HepG2 (cell line): ENCODE results near the gene VWA3A. TPM values are rescaled to one million over a fixed set of nuclear protein-coding genes. Genes with fewer than 3 reads are reported as not detected.

Experiments used
- ARNT ChIP-seq: fragments of 450-650 bp; IDR thresholded peaks from 2 replicates; pipeline ENCODE4 v1.6.1; 2017
- FOXO4 ChIP-seq: sonication (generic); formaldehyde crosslinking; conservative IDR thresholded peaks from 2 replicates; pipeline ENCODE4 v1.8.1; 2023; ENCODE audit warnings: missing genetic modification reagents
- FUBP1 ChIP-seq: sonication (generic); formaldehyde crosslinking; IDR thresholded peaks from 2 replicates; pipeline ENCODE4 v1.5.1; 2020; ENCODE audit warnings: missing genetic modification reagents, mild to moderate bottlenecking, borderline replicate concordance
- GTF3A ChIP-seq: sonication (generic); formaldehyde crosslinking; conservative IDR thresholded peaks from 2 replicates; pipeline ENCODE4 v1.4.0; 2020; ENCODE audit warnings: mild to moderate bottlenecking, missing genetic modification reagents
- MEIS2 ChIP-seq: sonication (generic); formaldehyde crosslinking; IDR thresholded peaks from 2 replicates; pipeline ENCODE4 v1.9.0; 2021; ENCODE audit warnings: mild to moderate bottlenecking, missing genetic modification reagents
- MXD4 ChIP-seq: IDR thresholded peaks from 2 replicates; pipeline ENCODE4 v1.6.1; 2016; ENCODE audit warnings: mild to moderate bottlenecking, missing biosample characterization, missing genetic modification reagents
- NFYC ChIP-seq: IDR thresholded peaks from 2 replicates; pipeline ENCODE4 v1.6.1; 2016; ENCODE audit warnings: missing genetic modification reagents, missing compliant biosample characterization
- PRDM4 ChIP-seq: sonication (generic); formaldehyde crosslinking; IDR thresholded peaks from 2 replicates; pipeline ENCODE4 v1.9.0; 2021; ENCODE audit warnings: missing genetic modification reagents, borderline replicate concordance
- RBAK ChIP-seq: sonication (generic); formaldehyde crosslinking; IDR thresholded peaks from 2 replicates; pipeline ENCODE4 v1.5.1; 2020; ENCODE audit warnings: mild to moderate bottlenecking, missing genetic modification reagents
- RBM39 ChIP-seq: fragments of 200-400 bp; formaldehyde crosslinking; IDR thresholded peaks from one replicate; pipeline ENCODE4 v1.6.1; 2018; ENCODE audit warnings: antibody characterized with exemption, mild to moderate bottlenecking, low read depth, low read length; ENCODE audit not compliant: poor library complexity, severe bottlenecking
- ZNF138 ChIP-seq: sonication (generic); formaldehyde crosslinking; IDR thresholded peaks from 2 replicates; pipeline ENCODE4 v1.5.0; 2020; ENCODE audit warnings: mild to moderate bottlenecking, low read depth, missing genetic modification reagents
- ZNF232 ChIP-seq: sonication (generic); formaldehyde crosslinking; IDR thresholded peaks from 2 replicates; pipeline ENCODE4 v1.4.0; 2020; ENCODE audit warnings: missing genetic modification reagents, borderline replicate concordance
- ZNF468 ChIP-seq: sonication (generic); formaldehyde crosslinking; IDR thresholded peaks from 2 replicates; pipeline ENCODE4 v1.8.0; 2022; ENCODE audit warnings: mild to moderate bottlenecking, moderate library complexity, missing genetic modification reagents
- ZNF512B ChIP-seq: sonication (generic); formaldehyde crosslinking; IDR thresholded peaks from 2 replicates; pipeline ENCODE4 v1.5.1; 2020; ENCODE audit warnings: missing genetic modification reagents, mild to moderate bottlenecking, borderline replicate concordance
- ZNF552 ChIP-seq: sonication (generic); formaldehyde crosslinking; IDR thresholded peaks from 2 replicates; pipeline ENCODE4 v1.9.0; 2022; ENCODE audit warnings: missing genetic modification reagents, mild to moderate bottlenecking, borderline replicate concordance
- ZNF605 ChIP-seq: sonication (generic); formaldehyde crosslinking; IDR thresholded peaks from 2 replicates; pipeline ENCODE4 v1.8.0; 2022; ENCODE audit warnings: mild to moderate bottlenecking, missing genetic modification reagents
- ZNF616 ChIP-seq: sonication (generic); formaldehyde crosslinking; IDR thresholded peaks from 2 replicates; pipeline ENCODE4 v1.5.0; 2020; ENCODE audit warnings: low read depth, mild to moderate bottlenecking, missing genetic modification reagents
- ZNF781 ChIP-seq: sonication (generic); formaldehyde crosslinking; IDR thresholded peaks from 2 replicates; pipeline ENCODE4 v1.5.1; 2020; ENCODE audit warnings: borderline replicate concordance, mild to moderate bottlenecking, missing genetic modification reagents; ENCODE audit errors: not compliant biosample characterization
- polyA plus RNA-seq, 8 experiments: library from polyadenylated mRNA; depleted of rRNA in 3 of 8; stranded (reverse) in 7 of 8; unstranded in 1 of 8; fragments of >200 nt; fragmentation: Illumina TruSeq in 4 of 8; extraction: Trizol in 4 of 8; gene quantifications; 2 replicates each; pipeline versions ENCODE4 v1.2.1 to v1.2.3, GENCODE V29; 2011 to 2016; ENCODE audit warnings: low read depth in 4 of 8, missing spikeins in 1 of 8, mixed read lengths in 1 of 8; ENCODE audit not compliant: insufficient read depth in 1 of 8
- total RNA-seq, 5 experiments: library from RNA; depleted of rRNA; stranded (reverse); fragments of >200 nt; fragmentation: Illumina TruSeq; extraction: Trizol; gene quantifications; 2 replicates each; pipeline ENCODE4 v1.2.3, GENCODE V29; 2016; ENCODE audit warnings: low read depth in 1 of 5

The VWA3A gene
- total and polyA plus RNA-seq, 2 of the 13 experiments (the other 11 are each of a cell fraction or from before 2014, with no cell fraction given) = 0.03 to 0.07 TPM

GRCh38 chr16:22188595-22189442 is 96.5 kb downstream of the VWA3A start (continued):
- TF ChIP-seq FUBP1 (CRISPR knock-in tag) = no peak
- TF ChIP-seq ZNF781 (CRISPR knock-in tag) = no peak
- TF ChIP-seq RBM39 = no peak
- TF ChIP-seq ZNF605 (CRISPR knock-in tag) = no peak
- TF ChIP-seq ZNF138 (CRISPR knock-in tag) = no peak
- TF ChIP-seq PRDM4 (CRISPR knock-in tag) = no peak
- no peak for TF ChIP-seq ARNT
- no peak for TF ChIP-seq FOXO4 (CRISPR knock-in tag)
- 0 out of 2 replicates have a peak, but pooled peaks have one; percentile 74 for TF ChIP-seq ZNF512B (CRISPR knock-in tag)
- TF ChIP-seq MEIS2 (CRISPR knock-in tag) = peak; percentile 80; the same call in 1 of the 2 replicates
- no peak for TF ChIP-seq RBAK (CRISPR knock-in tag)
- no peak for TF ChIP-seq GTF3A
- TF ChIP-seq ZNF468 (CRISPR knock-in tag) = peak; percentile 71; the same call in 1 of the 2 replicates
- peak; percentile 28; the same call in 1 of the 2 replicates for TF ChIP-seq NFYC (CRISPR knock-in tag)
- TF ChIP-seq MXD4 (CRISPR knock-in tag) = 0 out of 2 replicates have a peak, but pooled peaks have one; percentile 63
- no peak for TF ChIP-seq ZNF616
- TF ChIP-seq ZNF232 (CRISPR knock-in tag) = peak; percentile 64; the same call in 1 of the 2 replicates
- TF ChIP-seq ZNF552 = no peak
